ENCODE measurements around the gene COA8.
"Not testable (repeated sequence)": the region's sequence is repeated elsewhere in the genome, so short reads cannot be mapped to it uniquely, and the experiment has no call there.

The COA8 gene

DNA sequence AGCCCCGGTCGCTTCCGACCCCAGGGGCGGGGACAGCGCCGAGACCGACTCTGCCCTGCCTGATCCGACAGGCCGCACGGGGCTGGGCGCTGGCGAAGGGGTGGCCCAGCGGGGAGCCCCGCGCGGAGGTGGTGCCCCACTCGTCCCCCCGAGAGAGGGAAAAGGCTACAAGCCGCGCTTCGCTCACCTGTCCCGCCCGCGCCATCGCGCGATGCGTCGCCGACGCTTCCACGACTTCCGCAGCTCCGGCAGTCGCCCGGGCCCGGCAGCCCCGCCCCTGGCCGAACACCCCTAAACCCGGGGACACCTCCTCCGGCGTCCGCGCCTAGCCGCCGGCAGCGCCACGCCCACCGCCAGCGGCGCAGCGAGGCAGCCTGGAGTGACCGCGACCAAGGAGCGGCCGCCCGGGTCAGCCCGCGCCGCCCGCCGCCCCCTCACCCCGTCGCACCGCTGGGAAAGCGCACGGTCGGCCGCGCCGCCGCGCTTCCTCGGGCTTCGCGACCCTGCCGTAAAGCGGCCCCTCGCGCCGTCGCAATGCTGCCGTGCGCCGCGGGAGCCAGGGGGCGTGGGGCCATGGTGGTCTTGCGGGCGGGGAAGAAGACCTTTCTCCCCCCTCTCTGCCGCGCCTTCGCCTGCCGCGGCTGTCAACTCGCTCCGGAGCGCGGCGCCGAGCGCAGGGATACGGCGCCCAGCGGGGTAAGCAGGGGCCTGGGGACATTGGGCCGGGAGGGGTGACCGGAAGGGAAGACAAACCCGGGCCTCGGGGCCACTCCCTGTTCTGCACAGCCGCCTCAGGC lies at the start of gene COA8, which contains the start of gene BAG5:
TSS of gene COA8 (plus strand) at position 532 of the 797 bp plus-strand sequence. CDS start at position 574, 42 bp downstream.
TSS of gene BAG5 (minus strand) at position 229 of the 797 bp plus-strand sequence. CDS start 1,493 bp downstream, outside the sequence.
- DNase-seq (ENCODE audit: low spot score): peak; percentile 58

- no peak for DNase-seq (ENCODE audit: low spot score)
Measured at GRCh38 chr14:103514596-103515421, 48.0 kb upstream of the COA8 start.

DNA sequence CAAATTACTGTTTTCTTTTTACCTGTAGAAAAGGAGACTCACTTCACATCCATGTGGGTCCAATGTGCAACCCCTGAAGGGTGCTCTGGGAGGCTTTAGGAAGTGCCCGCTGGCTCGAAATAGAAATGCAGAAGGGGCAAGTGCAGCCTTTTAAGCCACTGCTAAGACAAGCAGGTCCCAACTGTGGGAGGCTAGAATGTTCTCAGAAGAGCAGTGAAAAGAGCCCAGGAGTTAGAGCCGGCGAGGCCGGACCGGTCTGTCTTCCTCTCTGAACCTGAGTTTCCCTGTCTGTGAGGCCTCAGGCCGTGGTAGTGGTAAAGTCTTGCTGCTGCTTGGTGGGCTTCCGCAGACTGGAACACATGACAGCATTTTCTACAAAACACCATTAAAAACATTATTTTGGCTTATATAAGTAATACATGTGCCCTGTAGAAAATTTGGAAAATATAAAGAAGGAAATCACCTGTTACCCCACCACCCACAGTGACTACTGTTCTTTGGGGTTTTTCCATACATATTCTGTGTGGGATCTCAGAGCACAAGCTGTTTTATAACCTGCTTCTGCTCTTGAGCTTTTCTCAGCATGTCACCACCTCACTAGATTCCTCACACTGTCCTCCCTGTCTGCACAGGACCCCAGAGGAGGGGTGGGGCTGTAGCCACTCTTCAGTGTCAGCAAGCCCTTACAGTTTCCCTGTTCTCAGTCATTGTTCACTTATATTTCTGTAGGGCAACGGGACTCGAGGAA lies 46.2 kb upstream of the COA8 start:
- no peak for DNase-seq (ENCODE audit: low spot score)

- no peak for DNase-seq (ENCODE audit: low spot score)
Measured at GRCh38 chr14:103517174-103517566, 45.6 kb upstream of the COA8 start.

DNA sequence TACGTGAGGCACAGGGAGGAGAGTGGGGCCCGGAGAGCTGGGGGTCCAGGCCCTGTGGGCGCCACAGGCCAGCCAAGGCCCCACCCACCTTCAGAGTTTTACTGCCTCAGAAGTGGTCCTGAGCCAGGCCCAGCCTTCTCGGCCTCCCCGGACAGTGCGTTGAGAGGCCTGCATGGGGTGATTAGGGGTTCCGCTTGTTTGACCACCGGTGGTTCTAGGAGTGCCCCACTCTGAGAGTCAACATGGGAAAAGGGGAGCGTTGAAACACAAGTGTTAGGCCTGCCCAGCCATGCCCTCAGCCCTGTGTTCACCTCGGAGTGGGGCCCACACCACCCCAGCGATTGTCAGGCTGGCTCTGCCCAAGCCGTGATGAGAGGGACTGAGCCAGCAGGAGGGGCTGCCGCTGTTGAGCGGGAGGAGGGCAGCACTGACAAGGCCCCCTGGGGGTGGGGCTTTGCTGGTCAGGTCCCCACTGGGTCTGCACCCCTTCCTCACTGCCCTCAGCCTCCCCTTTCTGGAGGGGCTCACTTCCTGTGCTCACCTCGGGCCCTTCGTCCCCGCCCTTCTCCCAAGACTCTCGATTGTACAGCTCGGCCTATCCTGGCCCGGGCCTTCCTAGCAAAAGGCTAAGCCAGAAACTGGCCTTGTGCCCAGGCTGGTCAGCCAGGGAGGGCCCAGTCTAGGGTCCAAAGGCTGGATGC lies 44.9 kb upstream of the COA8 start:
- no peak for DNase-seq (ENCODE audit: low spot score)

DNA sequence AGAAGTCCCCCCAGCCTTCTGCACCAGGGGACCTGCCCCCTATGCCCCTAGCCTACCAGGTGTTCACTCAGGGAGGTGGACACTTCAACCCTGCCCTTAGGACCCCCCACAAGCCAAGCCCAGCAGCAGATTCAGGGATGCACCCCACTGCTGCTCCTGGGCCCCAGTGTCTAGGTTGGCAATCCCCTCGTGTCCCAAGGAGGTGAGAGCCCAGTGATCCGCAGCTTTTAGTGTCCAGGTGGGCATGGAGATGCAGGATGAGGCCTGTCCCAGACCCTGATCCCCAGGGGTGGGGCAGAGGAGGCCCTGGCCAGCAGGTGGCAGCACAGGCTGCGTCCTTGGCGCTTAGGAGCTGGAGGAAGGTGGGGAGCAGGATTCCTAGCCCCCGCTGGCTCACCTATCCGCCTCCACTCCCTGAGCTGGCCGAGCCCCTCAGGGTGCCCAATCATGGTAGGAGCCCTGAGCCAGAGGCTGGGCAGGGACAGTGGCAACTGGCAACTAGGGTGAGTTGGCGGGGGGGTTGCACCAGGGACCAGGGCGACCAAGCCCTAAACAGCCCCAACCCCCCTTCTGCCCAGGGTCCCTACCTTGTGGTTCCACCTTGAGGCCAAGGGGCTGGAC lies 44.2 kb upstream of the COA8 start:
- DNase-seq (ENCODE audit: low spot score): peak; percentile 61

GRCh38 chr14:103519043-103519836 lies 43.5 kb upstream of the COA8 start:
- DNase-seq (ENCODE audit: low spot score): no peak

- DNase-seq (ENCODE audit: low spot score): no peak
Measured at GRCh38 chr14:103519837-103520212, 42.9 kb upstream of the COA8 start.

DNA sequence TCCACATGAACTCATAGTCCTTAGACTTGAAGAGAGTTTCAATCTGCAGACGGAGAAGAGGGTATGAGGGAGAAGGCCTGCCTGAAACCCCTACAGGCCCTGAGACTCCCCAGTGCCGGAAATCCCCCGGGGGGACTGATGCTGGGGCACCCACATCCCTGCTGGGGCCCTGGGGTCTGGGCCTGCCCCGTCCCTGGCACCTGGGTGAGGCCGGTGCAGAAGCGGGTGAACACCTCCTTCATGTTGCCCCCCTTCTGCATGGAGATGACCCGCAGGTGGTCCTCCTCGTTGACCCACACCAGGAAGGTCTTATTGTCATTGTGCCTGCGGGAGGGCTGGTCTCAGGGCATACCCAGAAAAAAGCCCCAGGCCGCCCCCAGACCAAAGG lies 42.5 kb upstream of the COA8 start:
- DNase-seq (ENCODE audit: low spot score): no peak

GRCh38 chr14:103520657-103521437 lies 41.9 kb upstream of the COA8 start:
- peak; percentile 75 for DNase-seq (ENCODE audit: low spot score)

DNA sequence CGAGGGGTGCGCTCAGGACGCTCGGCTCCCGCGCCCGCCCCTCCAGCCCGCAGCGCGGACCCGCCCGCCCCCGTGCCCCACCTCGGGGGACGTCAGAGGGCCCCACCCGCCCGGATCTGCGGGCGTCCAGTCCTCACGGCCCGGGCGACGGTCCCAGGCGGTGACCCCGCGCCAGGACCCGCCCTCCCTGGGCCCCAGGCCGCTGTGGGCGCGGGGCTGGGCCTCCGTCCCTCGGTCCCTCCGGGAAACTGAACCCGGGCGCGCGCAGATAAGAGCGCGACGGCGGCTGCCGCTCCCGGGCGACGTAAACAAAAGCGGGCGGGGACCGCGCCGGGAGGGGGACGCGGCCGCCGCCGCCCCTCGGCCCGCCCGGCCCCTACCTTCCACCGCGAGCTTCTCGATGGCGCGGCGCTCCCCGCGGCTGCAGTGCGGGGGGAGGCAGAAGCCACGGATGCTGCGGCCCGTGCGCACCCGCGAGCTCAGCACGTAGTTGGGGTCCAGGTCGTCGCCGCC lies 41.3 kb upstream of the COA8 start:
- DNase-seq (ENCODE audit: low spot score): no peak

GRCh38 chr14:103521951-103522563 lies 40.7 kb upstream of the COA8 start:
- no peak for DNase-seq (ENCODE audit: low spot score)

DNA sequence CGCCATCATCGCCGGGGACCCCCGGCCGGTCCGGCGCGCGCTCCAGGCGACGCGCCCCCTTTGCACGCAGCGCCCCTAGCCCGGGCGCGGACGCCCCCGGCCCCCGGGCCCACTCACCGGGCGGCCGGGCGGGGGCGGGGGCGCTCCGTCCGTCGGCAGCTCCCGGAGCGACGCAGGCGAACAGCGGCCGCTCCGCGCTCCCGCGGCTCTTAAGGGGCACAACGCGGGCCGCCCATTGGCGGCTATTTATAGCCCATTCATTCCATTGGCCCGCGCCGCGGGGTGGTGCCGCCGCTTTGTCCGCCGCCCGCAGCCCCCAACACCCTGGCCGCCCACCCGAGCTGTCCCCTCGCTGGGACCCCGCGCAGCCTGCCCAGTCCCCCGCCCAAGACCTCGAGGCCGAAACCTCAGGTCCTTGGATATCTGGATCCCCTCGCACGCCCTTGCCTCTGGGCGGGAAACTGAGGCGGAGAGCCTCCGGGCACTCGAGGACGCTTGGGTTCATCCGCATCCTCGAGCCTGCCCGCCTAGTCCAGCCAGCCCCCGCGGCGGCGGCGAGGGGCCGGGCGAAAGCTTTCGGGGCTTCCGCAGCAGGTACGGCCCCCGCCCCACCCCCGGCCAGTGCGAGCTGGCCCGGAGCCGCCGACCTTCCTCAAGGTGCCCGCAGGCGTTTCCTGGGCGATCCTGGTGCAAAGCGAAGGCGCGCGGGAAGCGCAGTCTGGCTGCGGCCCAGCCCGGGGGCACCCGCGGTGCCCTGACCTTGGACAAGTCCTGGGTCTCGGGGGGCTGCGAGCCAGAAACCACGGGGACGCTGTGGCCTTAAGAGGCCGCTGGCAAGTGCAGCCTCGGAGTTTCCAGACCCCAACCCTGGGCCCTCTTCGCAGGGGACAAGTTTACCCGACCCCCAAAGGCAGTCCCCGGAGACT lies 39.8 kb upstream of the COA8 start, which contains the start of gene CKB:
TSS of gene CKB (minus strand) at position 182 of the 926 bp plus-strand sequence. CDS start 337 bp downstream, outside the sequence.
- DNase-seq (ENCODE audit: low spot score): peak; percentile 76

DNA sequence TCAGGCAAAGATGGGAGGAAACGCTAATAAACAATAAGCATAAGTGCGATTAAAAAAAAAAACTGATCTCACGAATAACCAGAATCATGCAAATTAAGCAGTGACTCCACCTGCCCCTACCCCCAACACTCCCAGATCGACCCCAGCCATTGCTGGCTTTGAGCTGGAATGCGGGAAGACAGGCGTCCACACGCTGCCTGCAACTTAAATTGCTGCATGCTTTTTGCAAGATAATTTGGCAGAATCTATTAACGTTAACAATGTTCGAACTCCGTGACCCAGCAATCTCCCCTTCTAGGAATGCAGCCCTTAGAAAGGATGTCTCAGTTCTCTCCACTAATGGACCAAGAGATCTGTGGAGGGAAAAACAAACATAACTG lies 39.2 kb upstream of the COA8 start:
- DNase-seq (ENCODE audit: low spot score): no peak

- DNase-seq (ENCODE audit: low spot score): no peak
Measured at GRCh38 chr14:103524002-103524935, 38.5 kb upstream of the COA8 start.

GRCh38 chr14:103525430-103526246 lies 37.1 kb upstream of the COA8 start:
- not testable (repeated sequence) for DNase-seq (ENCODE audit: low spot score)

Data from pons (tissue), 1 donor.